ENCODE data around the gene COX7C. TPM values are rescaled to one million over a fixed set of nuclear protein-coding genes. Genes with fewer than 3 reads are reported as not detected.

Gene COX7C
- total and polyA plus RNA-seq, 9 of the 15 experiments (the other 6 are each of a cell fraction or from before 2014, with no cell fraction given) = 576 to 1,783 (median 996) TPM

DNA sequence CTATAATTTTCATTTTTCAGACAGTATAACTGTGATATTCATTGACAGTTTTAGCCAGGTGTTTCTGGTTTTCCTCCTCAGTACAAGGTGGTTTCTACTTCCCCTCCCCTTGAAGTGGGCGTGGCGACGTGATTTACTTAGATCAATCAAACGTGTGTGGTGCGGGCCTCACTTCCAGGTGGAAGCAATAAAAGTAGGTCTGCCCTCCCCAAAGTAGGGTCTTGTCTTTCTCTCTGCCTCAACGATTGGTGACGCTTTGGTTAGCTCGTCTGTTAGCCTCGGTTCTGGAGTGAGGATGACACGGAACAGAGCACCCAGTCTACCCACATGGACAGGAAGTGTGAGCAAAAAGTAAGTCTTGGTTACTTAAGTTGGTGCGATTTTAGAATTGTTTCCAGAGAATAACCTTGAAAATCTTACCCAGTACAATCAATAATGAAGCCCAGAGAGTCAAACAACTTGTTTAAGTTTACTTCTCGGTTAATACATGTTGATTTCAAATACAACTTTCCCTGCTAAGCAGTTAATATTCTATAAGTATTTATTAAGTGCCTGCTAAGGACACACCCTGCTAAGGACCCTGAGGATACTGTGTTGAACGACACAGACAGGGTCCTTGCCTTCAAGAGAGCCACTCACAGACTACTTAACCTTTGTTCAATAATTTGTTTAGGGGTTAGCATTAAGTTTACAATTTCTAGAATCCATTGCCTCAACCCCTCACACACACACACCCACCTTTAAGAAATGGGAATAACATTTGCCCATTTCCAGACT, 48.4 kb downstream of the COX7C start (continued):
- TF ChIP-seq MEF2A (IDR thresholded peaks at IDR 0.05; ENCODE audit: control insufficient read depth, low read depth, low read length) (no peak), ELF4 (CRISPR knock-in tag; IDR thresholded peaks at IDR 0.05) (no peak), HCFC1 (IDR thresholded peaks at IDR 0.05; ENCODE audit: low read depth, low read length) (no peak), STAT5A (IDR thresholded peaks at IDR 0.05; ENCODE audit: borderline replicate concordance, low read length) (no peak), RFX5 (IDR thresholded peaks at IDR 0.05; ENCODE audit: low read depth, low read length) (no peak)
- TF ChIP-seq, protein P1, sequence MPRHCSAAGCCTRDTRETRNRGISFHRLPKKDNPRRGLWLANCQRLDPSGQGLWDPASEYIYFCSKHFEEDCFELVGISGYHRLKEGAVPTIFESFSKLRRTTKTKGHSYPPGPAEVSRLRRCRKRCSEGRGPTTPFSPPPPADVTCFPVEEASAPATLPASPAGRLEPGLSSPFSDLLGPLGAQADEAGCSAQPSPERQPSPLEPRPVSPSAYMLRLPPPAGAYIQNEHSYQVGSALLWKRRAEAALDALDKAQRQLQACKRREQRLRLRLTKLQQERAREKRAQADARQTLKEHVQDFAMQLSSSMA (CRISPR knock-in tag; IDR thresholded peaks at IDR 0.05) = no peak

DNA sequence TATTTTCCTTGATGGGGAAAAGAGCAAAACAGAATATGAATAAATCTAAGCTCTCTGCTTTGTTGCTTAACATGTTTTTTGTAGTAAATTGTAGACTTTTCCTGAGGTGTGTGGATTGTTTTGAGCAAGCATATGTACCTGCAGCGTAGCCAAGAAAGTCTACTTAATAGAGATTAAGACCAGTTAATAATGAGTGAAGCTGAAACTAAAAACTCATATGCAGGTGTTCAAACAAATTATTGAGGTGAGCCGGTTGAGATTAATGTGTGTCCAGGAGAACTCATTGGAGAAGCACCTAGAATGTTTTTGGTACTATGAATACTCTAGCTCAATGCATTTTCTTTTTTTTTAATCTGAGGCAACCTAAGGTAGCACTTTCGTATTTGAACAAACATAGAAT, 49.2 kb downstream of the COX7C start:
- H3K9me1 ChIP-seq (ENCODE audit: control insufficient read depth, insufficient read depth, low read length) = no peaks in the 10 kb centered on the region
- no peak for ATAC-seq
- H3K4me2 ChIP-seq (ENCODE audit: insufficient read depth, low read length) = no peak overlapping the region
- no peaks in the 10 kb centered on the region for H3K9me3 ChIP-seq (replicated peaks; ENCODE audit: control insufficient read depth, insufficient read depth, low read depth, low read length)
- no peaks in the 10 kb centered on the region for H3K4me1 ChIP-seq (replicated peaks in 1 of 2; ENCODE audit: control insufficient read depth in 2 of 2, insufficient read depth in 2 of 2, low read length in 2 of 2)
- H3K79me2 ChIP-seq (ENCODE audit: control insufficient read depth, insufficient read depth, low read length) = no peaks in the 10 kb centered on the region
- H4K20me1 ChIP-seq (replicated peaks; ENCODE audit: control insufficient read depth, insufficient read depth, low read length) = no peaks in the 10 kb centered on the region
- CTCF ChIA-PET (ENCODE audit: low intra/inter-chr PET ratio) = no interaction called here
- no peak for DNase-seq (ENCODE audit: extremely low read depth in 1 of 4, low spot score in 3 of 4)
- intact Hi-C loops (cut with micrococcal nuclease) = no loop called here
- no peak overlapping the region for H3K27ac ChIP-seq (ENCODE audit: extremely low read depth, low read depth, low read length)
- POLR2A ChIA-PET = no interaction called here
- no peaks in the 10 kb centered on the region for H3K36me3 ChIP-seq (ENCODE audit: control insufficient read depth, insufficient read depth, low read length)
- WGBS (ENCODE audit: insufficient coverage, low coverage, missing lambda C conversion rate) = 3% methylated on average over 3 of the region's 3 CpGs
- in situ Hi-C loops (cut with MboI) = no loop called here
- no TSS peak for BruUV-seq (replicated peaks)
- no peaks in the 10 kb centered on the region for H3K27me3 ChIP-seq (ENCODE audit: control insufficient read depth in 2 of 2, insufficient read depth in 2 of 2, low read length in 2 of 2)
- FAIRE-seq = no peak
- no peak overlapping the region for H3K9ac ChIP-seq (ENCODE audit: insufficient read depth in 1 of 2, low read depth in 2 of 2, low read length in 2 of 2)
- H2AFZ ChIP-seq (ENCODE audit: low read depth, low read length) = no peak overlapping the region
- no peak overlapping the region for H3K4me3 ChIP-seq
- TF ChIP-seq IRF2 (CRISPR knock-in tag; IDR thresholded peaks at IDR 0.05) (no peak), U2AF2 (optimal IDR thresholded peaks at IDR 0.05; ENCODE audit: low read depth, low read length) (no peak), POLR2A (conservative IDR thresholded peaks at IDR 0.05) (no peak), BRF1 (IDR thresholded peaks at IDR 0.05; ENCODE audit: borderline replicate concordance, extremely low read depth, insufficient read length) (no peak), ZFX (CRISPR knock-in tag; IDR thresholded peaks at IDR 0.05) (no peak)
- TF ChIP-seq, protein P2, sequence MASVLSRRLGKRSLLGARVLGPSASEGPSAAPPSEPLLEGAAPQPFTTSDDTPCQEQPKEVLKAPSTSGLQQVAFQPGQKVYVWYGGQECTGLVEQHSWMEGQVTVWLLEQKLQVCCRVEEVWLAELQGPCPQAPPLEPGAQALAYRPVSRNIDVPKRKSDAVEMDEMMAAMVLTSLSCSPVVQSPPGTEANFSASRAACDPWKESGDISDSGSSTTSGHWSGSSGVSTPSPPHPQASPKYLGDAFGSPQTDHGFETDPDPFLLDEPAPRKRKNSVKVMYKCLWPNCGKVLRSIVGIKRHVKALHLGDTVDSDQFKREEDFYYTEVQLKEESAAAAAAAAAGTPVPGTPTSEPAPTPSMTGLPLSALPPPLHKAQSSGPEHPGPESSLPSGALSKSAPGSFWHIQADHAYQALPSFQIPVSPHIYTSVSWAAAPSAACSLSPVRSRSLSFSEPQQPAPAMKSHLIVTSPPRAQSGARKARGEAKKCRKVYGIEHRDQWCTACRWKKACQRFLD (CRISPR knock-in tag; IDR thresholded peaks at IDR 0.05) = no peak
- TF ChIP-seq, protein P3, sequence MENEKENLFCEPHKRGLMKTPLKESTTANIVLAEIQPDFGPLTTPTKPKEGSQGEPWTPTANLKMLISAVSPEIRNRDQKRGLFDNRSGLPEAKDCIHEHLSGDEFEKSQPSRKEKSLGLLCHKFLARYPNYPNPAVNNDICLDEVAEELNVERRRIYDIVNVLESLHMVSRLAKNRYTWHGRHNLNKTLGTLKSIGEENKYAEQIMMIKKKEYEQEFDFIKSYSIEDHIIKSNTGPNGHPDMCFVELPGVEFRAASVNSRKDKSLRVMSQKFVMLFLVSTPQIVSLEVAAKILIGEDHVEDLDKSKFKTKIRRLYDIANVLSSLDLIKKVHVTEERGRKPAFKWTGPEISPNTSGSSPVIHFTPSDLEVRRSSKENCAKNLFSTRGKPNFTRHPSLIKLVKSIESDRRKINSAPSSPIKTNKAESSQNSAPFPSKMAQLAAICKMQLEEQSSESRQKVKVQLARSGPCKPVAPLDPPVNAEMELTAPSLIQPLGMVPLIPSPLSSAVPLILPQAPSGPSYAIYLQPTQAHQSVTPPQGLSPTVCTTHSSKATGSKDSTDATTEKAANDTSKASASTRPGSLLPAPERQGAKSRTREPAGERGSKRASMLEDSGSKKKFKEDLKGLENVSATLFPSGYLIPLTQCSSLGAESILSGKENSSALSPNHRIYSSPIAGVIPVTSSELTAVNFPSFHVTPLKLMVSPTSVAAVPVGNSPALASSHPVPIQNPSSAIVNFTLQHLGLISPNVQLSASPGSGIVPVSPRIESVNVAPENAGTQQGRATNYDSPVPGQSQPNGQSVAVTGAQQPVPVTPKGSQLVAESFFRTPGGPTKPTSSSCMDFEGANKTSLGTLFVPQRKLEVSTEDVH (IDR thresholded peaks at IDR 0.05; ENCODE audit: low read depth, partially characterized antibody) = no peak
- TF ChIP-seq, protein P4, sequence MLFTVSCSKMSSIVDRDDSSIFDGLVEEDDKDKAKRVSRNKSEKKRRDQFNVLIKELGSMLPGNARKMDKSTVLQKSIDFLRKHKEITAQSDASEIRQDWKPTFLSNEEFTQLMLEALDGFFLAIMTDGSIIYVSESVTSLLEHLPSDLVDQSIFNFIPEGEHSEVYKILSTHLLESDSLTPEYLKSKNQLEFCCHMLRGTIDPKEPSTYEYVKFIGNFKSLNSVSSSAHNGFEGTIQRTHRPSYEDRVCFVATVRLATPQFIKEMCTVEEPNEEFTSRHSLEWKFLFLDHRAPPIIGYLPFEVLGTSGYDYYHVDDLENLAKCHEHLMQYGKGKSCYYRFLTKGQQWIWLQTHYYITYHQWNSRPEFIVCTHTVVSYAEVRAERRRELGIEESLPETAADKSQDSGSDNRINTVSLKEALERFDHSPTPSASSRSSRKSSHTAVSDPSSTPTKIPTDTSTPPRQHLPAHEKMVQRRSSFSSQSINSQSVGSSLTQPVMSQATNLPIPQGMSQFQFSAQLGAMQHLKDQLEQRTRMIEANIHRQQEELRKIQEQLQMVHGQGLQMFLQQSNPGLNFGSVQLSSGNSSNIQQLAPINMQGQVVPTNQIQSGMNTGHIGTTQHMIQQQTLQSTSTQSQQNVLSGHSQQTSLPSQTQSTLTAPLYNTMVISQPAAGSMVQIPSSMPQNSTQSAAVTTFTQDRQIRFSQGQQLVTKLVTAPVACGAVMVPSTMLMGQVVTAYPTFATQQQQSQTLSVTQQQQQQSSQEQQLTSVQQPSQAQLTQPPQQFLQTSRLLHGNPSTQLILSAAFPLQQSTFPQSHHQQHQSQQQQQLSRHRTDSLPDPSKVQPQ (CRISPR knock-in tag; IDR thresholded peaks at IDR 0.05; ENCODE audit: borderline replicate concordance) = no peak
